ENCODE measurements around the gene ZBTB20. TPM values are rescaled to one million over a fixed set of nuclear protein-coding genes. Genes with fewer than 3 reads are reported as not detected.

The ZBTB20 gene
- total RNA-seq, 1 donor from 2014 or later: 1.6 TPM

- H3K4me1 Mint-ChIP-seq: no peaks in the 10 kb centered on the region
- H3K36me3 Mint-ChIP-seq (ENCODE audit: low read depth): no peaks in the 10 kb centered on the region
- H3K9me3 Mint-ChIP-seq: no peaks in the 10 kb centered on the region
- intact Hi-C loops (cut with micrococcal nuclease): no loop called here
- no peak for DNase-seq
- H3K27ac Mint-ChIP-seq: no peak overlapping the region
- H3K4me3 Mint-ChIP-seq: no peak overlapping the region
- no peaks in the 10 kb centered on the region for H3K27me3 Mint-ChIP-seq
These were observed 628.8 kb downstream of the ZBTB20 start for GRCh38 chr3:114518206-114518808.

- Mint-ChIP-seq H3K27ac (no peak overlapping the region), H3K9me3 (no peaks in the 10 kb centered on the region), H3K27me3 (peaks cover 23% of the 10 kb centered on the region), H3K4me3 (no peak overlapping the region), H3K4me1 (no peaks in the 10 kb centered on the region), H3K36me3 (ENCODE audit: low read depth) (no peaks in the 10 kb centered on the region)
- intact Hi-C loops (cut with micrococcal nuclease): no loop called here
- DNase-seq: no peak
These were observed 636.9 kb downstream of the ZBTB20 start for GRCh38 chr3:114510201-114510600.

GRCh38 chr3:114509756-114510155 is 637.3 kb downstream of the ZBTB20 start:
- intact Hi-C loops (cut with micrococcal nuclease): no loop called here
- H3K27me3 Mint-ChIP-seq: peaks cover 27% of the 10 kb centered on the region
- H3K4me3 Mint-ChIP-seq: no peak overlapping the region
- H3K4me1 Mint-ChIP-seq: no peaks in the 10 kb centered on the region
- no peak overlapping the region for H3K27ac Mint-ChIP-seq
- no peaks in the 10 kb centered on the region for H3K36me3 Mint-ChIP-seq (ENCODE audit: low read depth)
- no peaks in the 10 kb centered on the region for H3K9me3 Mint-ChIP-seq
- DNase-seq: no peak

GRCh38 chr3:114508976-114509375 is 638.1 kb downstream of the ZBTB20 start:
- H3K27ac Mint-ChIP-seq: no peak overlapping the region
- H3K27me3 Mint-ChIP-seq: peaks cover 31% of the 10 kb centered on the region
- no peak for DNase-seq
- no peak overlapping the region for H3K4me3 Mint-ChIP-seq
- no peaks in the 10 kb centered on the region for H3K36me3 Mint-ChIP-seq (ENCODE audit: low read depth)
- intact Hi-C loops (cut with micrococcal nuclease): no loop called here
- no peaks in the 10 kb centered on the region for H3K4me1 Mint-ChIP-seq
- H3K9me3 Mint-ChIP-seq: no peaks in the 10 kb centered on the region

- Mint-ChIP-seq H3K27ac (no peak overlapping the region), H3K4me1 (no peaks in the 10 kb centered on the region), H3K9me3 (no peaks in the 10 kb centered on the region), H3K4me3 (no peak overlapping the region), H3K36me3 (ENCODE audit: low read depth) (no peaks in the 10 kb centered on the region), H3K27me3 (peaks cover 34% of the 10 kb centered on the region)
- DNase-seq: no peak
- intact Hi-C loops (cut with micrococcal nuclease): no loop called here
These were observed 638.9 kb downstream of the ZBTB20 start for GRCh38 chr3:114508208-114508607.

- intact Hi-C loops (cut with micrococcal nuclease): no loop called here
- Mint-ChIP-seq H3K4me3 (no peak overlapping the region), H3K36me3 (ENCODE audit: low read depth) (no peaks in the 10 kb centered on the region), H3K4me1 (peaks cover 5% of the 10 kb centered on the region), H3K9me3 (no peaks in the 10 kb centered on the region), H3K27ac (no peak overlapping the region), H3K27me3 (peaks cover 36% of the 10 kb centered on the region)
- DNase-seq: no peak
These were observed 640.3 kb downstream of the ZBTB20 start for GRCh38 chr3:114506591-114507300.

GRCh38 chr3:114504941-114505628 is 642.0 kb downstream of the ZBTB20 start:
- Mint-ChIP-seq H3K9me3 (no peaks in the 10 kb centered on the region), H3K4me3 (no peak overlapping the region), H3K4me1 (peaks cover 8% of the 10 kb centered on the region), H3K36me3 (ENCODE audit: low read depth) (no peaks in the 10 kb centered on the region), H3K27me3 (peaks cover 35% of the 10 kb centered on the region), H3K27ac (no peak overlapping the region)
- intact Hi-C loops (cut with micrococcal nuclease): no loop called here
- DNase-seq: no peak

GRCh38 chr3:114502204-114502603 is 644.9 kb downstream of the ZBTB20 start:
- Mint-ChIP-seq H3K9me3 (no peaks in the 10 kb centered on the region), H3K27ac (no peak overlapping the region), H3K27me3 (peaks cover 42% of the 10 kb centered on the region), H3K4me3 (no peak overlapping the region), H3K4me1 (peaks cover 14% of the 10 kb centered on the region), H3K36me3 (ENCODE audit: low read depth) (no peaks in the 10 kb centered on the region)
- intact Hi-C loops (cut with micrococcal nuclease): no loop called here
- no peak for DNase-seq

GRCh38 chr3:114499976-114500375 is 647.1 kb downstream of the ZBTB20 start:
- intact Hi-C loops (cut with micrococcal nuclease): no loop called here
- no peak for DNase-seq
- Mint-ChIP-seq H3K27me3 (peaks cover 30% of the 10 kb centered on the region), H3K27ac (no peak overlapping the region), H3K9me3 (no peaks in the 10 kb centered on the region), H3K4me3 (no peak overlapping the region), H3K36me3 (ENCODE audit: low read depth) (no peaks in the 10 kb centered on the region), H3K4me1 (peaks cover 14% of the 10 kb centered on the region)

GRCh38 chr3:114498539-114499370 is 648.3 kb downstream of the ZBTB20 start:
- intact Hi-C loops (cut with micrococcal nuclease): no loop called here
- H3K27me3 Mint-ChIP-seq: peaks cover 22% of the 10 kb centered on the region
- DNase-seq: no peak
- peaks cover 20% of the 10 kb centered on the region for H3K4me1 Mint-ChIP-seq
- H3K27ac Mint-ChIP-seq: no peak overlapping the region
- no peak overlapping the region for H3K4me3 Mint-ChIP-seq
- H3K9me3 Mint-ChIP-seq: no peaks in the 10 kb centered on the region
- no peaks in the 10 kb centered on the region for H3K36me3 Mint-ChIP-seq (ENCODE audit: low read depth)

GRCh38 chr3:114496874-114497273 is 650.2 kb downstream of the ZBTB20 start:
- intact Hi-C loops (cut with micrococcal nuclease): no loop called here
- Mint-ChIP-seq H3K4me1 (peaks cover 16% of the 10 kb centered on the region), H3K27me3 (peaks cover 15% of the 10 kb centered on the region), H3K9me3 (no peaks in the 10 kb centered on the region), H3K4me3 (no peak overlapping the region), H3K36me3 (ENCODE audit: low read depth) (no peaks in the 10 kb centered on the region), H3K27ac (no peak overlapping the region)
- DNase-seq: no peak

- H3K9me3 Mint-ChIP-seq: no peaks in the 10 kb centered on the region
- no peak for DNase-seq
- no peaks in the 10 kb centered on the region for H3K36me3 Mint-ChIP-seq (ENCODE audit: low read depth)
- no peak overlapping the region for H3K27ac Mint-ChIP-seq
- peaks cover 15% of the 10 kb centered on the region for H3K4me1 Mint-ChIP-seq
- H3K4me3 Mint-ChIP-seq: no peak overlapping the region
- intact Hi-C loops (cut with micrococcal nuclease): no loop called here
- peaks cover 14% of the 10 kb centered on the region for H3K27me3 Mint-ChIP-seq
These were observed 650.6 kb downstream of the ZBTB20 start for GRCh38 chr3:114496466-114496865.

- H3K4me3 Mint-ChIP-seq: no peak overlapping the region
- H3K36me3 Mint-ChIP-seq (ENCODE audit: low read depth): no peaks in the 10 kb centered on the region
- no peak for DNase-seq
- H3K27me3 Mint-ChIP-seq: peaks cover 14% of the 10 kb centered on the region
- no peak overlapping the region for H3K27ac Mint-ChIP-seq
- intact Hi-C loops (cut with micrococcal nuclease): no loop called here
- no peaks in the 10 kb centered on the region for H3K9me3 Mint-ChIP-seq
- peaks cover 15% of the 10 kb centered on the region for H3K4me1 Mint-ChIP-seq
These were observed 651.1 kb downstream of the ZBTB20 start for GRCh38 chr3:114496021-114496434.

GRCh38 chr3:114494498-114494897 is 652.6 kb downstream of the ZBTB20 start:
- H3K27me3 Mint-ChIP-seq: peaks cover 11% of the 10 kb centered on the region
- no peak for DNase-seq
- intact Hi-C loops (cut with micrococcal nuclease): no loop called here
- no peak overlapping the region for H3K4me3 Mint-ChIP-seq
- no peaks in the 10 kb centered on the region for H3K36me3 Mint-ChIP-seq (ENCODE audit: low read depth)
- peaks cover 7% of the 10 kb centered on the region for H3K4me1 Mint-ChIP-seq
- no peak overlapping the region for H3K27ac Mint-ChIP-seq
- no peaks in the 10 kb centered on the region for H3K9me3 Mint-ChIP-seq
